ENCODE results near the gene TP53RK.

DNA sequence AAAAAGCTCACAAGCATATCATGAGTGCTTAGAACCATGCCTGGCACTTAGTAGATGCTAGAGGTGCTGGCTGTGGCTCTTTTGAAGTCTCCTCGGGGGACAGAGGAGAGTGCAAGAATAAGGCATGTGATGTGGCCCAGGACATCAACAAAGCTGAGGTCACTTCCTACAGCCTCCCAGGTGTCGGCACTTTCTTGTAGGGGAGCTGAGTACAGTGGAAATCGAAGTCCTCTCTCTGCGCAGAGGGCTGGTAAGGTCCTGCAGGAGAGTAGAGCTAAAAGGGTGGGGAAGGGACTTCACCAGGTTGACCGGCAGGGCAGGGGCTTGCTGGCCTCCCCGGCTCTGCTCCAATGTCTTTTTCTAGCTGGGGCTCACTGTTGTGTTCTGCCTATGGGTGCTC, 49.2 kb downstream of the TP53RK start:
- no peak for TF ChIP-seq ZNF70 (CRISPR knock-in tag; IDR thresholded peaks at IDR 0.05)
- no peak for TF ChIP-seq ARNTL (CRISPR knock-in tag; IDR thresholded peaks at IDR 0.05; ENCODE audit: borderline replicate concordance, low read depth)
- no peak for TF ChIP-seq ZFP3 (CRISPR knock-in tag; IDR thresholded peaks at IDR 0.05)
- TF ChIP-seq RARB (CRISPR knock-in tag; IDR thresholded peaks at IDR 0.05), result no peak
- TF ChIP-seq ZNF8 (CRISPR knock-in tag; IDR thresholded peaks at IDR 0.05), result no peak
- TF ChIP-seq GLIS3 (CRISPR knock-in tag; IDR thresholded peaks at IDR 0.05), result no peak
